HAP-1 (cell line): ENCODE data around the gene APOL4.
"Not testable (repeated sequence)": the region's sequence is repeated elsewhere in the genome, so short reads cannot be mapped to it uniquely, and the experiment has no call there.

Experiments
- DNase-seq, 2 experiments: peaks; one replicate each; pipeline ENCODE4 v3.0.0-alpha.2; 2016 to 2020; ENCODE audit warnings: low spot score in 2 of 2
- H3K27me3 ChIP-seq: fragments of 250-450 bp; sonication (Bioruptor Pico); 2 replicates; pipeline ENCODE4 v1.5.1; 2020; ENCODE audit warnings: low read depth, mild to moderate bottlenecking, moderate library complexity
- H3K36me3 ChIP-seq: fragments of 250-450 bp; sonication (Bioruptor Pico); replicated peaks from 2 replicates; pipeline ENCODE4 v1.5.1; 2020; ENCODE audit warnings: mild to moderate bottlenecking
- H3K4me1 ChIP-seq: fragments of 250-450 bp; sonication (Bioruptor Pico); 2 replicates; pipeline ENCODE4 v1.5.1; 2020; ENCODE audit warnings: mild to moderate bottlenecking
- H3K4me3 ChIP-seq: fragments of 250-450 bp; sonication (Bioruptor Pico); 2 replicates; pipeline ENCODE4 v1.5.1; 2020; ENCODE audit warnings: mild to moderate bottlenecking, moderate library complexity
- H3K9me3 ChIP-seq: fragments of 250-450 bp; sonication (Bioruptor Pico); 2 replicates; pipeline ENCODE4 v1.5.1; 2020; ENCODE audit warnings: mild to moderate bottlenecking, moderate library complexity
- in situ Hi-C: fragments of 300-500 bp; cut with MboI; formaldehyde crosslinking; loops from 3 replicates; pipeline ENCODE4 v1.14.3; 2020; ENCODE audit warnings: low sequenced_read_pairs, inconsistent platforms, mixed read lengths

APOL4 gene

GRCh38 chr22:36180928-36181327 lies 20.7 kb downstream of the APOL4 start:
- in situ Hi-C loops = no loop called here
- Histone ChIP-seq H3K9me3 (no peaks in the 10 kb centered on the region), H3K36me3 (no peaks in the 10 kb centered on the region), H3K4me3 (no peak overlapping the region), H3K4me1 (no peaks in the 10 kb centered on the region), H3K27me3 (peaks cover 9% of the 10 kb centered on the region)
- DNase-seq = no peak

GRCh38 chr22:36180038-36180880 lies 21.4 kb downstream of the APOL4 start:
- in situ Hi-C loops = no loop called here
- H3K9me3 ChIP-seq = no peaks in the 10 kb centered on the region
- no peaks in the 10 kb centered on the region for H3K36me3 ChIP-seq
- peaks cover 6% of the 10 kb centered on the region for H3K27me3 ChIP-seq
- DNase-seq = peak; percentile 49 to 89
- no peaks in the 10 kb centered on the region for H3K4me1 ChIP-seq
- no peak overlapping the region for H3K4me3 ChIP-seq

DNA sequence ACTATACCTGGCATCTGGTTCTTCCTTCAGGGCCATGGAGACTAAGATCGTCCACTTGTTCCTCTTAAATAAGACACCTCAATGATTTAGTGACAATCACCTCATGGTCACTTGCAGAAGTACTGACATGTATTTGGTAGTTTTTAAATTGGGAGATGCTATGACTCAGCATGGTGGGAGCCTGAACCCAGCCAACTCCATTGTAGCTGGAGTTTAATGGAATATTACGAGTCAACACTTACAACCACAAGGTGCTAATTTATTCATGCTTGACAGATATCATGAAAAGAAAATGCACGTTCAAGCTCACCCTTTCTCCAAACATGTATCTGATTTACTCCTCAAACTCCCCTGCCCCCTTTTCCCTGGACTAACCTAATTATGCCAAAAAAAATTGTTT lies 24.4 kb downstream of the APOL4 start:
- Histone ChIP-seq H3K36me3 (no peaks in the 10 kb centered on the region), H3K4me3 (no peak overlapping the region), H3K4me1 (no peaks in the 10 kb centered on the region), H3K27me3 (no peaks in the 10 kb centered on the region; the same call in 1 of the 2 replicates), H3K9me3 (no peaks in the 10 kb centered on the region)
- in situ Hi-C loops = no loop called here
- DNase-seq = no peak

DNA sequence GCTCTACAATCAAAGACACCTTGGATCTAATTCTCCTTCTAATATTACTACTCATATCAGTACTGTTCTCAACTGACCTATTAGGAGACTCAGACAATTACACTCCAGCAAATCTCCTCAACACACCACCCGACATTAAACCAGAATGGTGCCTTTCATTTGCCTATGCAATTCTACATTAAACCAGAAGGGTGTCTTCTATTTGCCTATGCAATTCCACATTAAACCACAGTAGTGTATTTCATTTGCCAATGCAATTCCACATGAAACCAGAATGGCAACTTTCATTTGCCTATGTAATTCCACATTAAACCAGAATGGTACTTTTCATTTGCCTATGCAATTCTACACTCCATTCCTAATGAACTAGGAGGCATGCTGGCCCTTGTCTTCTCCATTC lies 25.7 kb downstream of the APOL4 start:
- Histone ChIP-seq H3K4me1 (no peaks in the 10 kb centered on the region), H3K4me3 (no peak overlapping the region), H3K9me3 (no peaks in the 10 kb centered on the region), H3K36me3 (no peaks in the 10 kb centered on the region), H3K27me3 (no peaks in the 10 kb centered on the region; the same call in 1 of the 2 replicates)
- in situ Hi-C loops = no loop called here
- no peak for DNase-seq

- no peak overlapping the region for H3K4me3 ChIP-seq
- no peaks in the 10 kb centered on the region for H3K9me3 ChIP-seq
- DNase-seq = no peak
- in situ Hi-C loops = no loop called here
- no peaks in the 10 kb centered on the region for H3K4me1 ChIP-seq
- peaks cover 3% of the 10 kb centered on the region; the same call in 1 of the 2 replicates for H3K27me3 ChIP-seq
- H3K36me3 ChIP-seq = no peaks in the 10 kb centered on the region
Measured at GRCh38 chr22:36171941-36172340, 29.7 kb downstream of the APOL4 start.

DNA sequence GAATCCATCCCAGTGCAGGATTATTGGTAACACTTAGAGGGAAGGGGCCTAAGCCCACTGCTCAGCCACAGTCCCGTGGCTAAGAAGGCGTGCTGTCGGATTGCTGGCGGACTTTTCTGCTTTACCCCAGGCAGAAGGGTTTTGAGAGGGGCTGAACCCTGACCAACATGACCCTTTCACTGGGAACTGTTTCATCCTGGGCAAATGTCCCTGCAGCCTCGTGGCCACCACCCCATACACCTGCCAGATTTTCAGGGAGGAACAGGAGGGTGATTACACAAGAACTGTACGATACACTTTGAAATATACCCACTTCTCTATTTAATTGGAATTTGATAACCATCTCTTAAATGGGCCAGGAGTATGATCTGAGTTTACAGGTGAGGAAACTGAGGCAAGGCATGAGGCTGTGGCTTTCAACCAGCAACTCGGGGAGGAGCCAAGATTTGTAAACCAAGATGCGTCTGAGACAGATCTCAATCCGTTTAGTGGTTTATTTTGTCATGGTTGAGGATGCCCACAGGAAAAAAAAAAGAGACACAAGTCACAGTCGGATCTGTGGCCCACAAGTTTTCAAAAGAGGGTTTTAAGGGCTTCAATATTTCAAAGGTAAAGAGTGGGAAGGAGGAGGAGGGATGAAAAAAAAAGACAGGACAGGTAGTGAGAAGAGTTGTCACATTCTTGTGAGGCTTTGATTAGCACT lies 34.9 kb downstream of the APOL4 start:
- in situ Hi-C loops = no loop called here
- Histone ChIP-seq H3K4me1 (no peaks in the 10 kb centered on the region), H3K4me3 (no peak overlapping the region), H3K27me3 (peaks cover 24% of the 10 kb centered on the region), H3K36me3 (no peaks in the 10 kb centered on the region), H3K9me3 (no peaks in the 10 kb centered on the region)
- DNase-seq = no peak

DNA sequence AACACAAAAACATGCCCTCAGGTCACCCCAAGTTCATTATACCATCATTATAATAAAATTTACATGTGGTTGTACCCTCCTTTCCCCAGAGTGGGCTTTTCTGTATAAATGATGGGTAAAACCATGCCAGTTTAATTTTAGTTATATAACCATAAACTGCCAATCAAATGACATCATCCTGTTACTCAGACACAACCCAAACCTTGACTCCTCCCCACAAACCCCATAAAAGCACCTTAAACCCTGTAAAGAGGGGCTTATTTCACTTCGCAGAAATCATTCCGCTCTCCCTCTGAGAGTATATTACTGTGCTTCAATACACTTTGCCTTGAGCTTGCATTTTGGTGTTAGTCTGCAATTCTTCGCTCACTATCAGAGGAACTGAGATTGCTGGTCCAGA lies 35.5 kb downstream of the APOL4 start:
- in situ Hi-C loops = no loop called here
- H3K4me1 ChIP-seq = no peaks in the 10 kb centered on the region
- no peak for DNase-seq
- peaks cover 24% of the 10 kb centered on the region for H3K27me3 ChIP-seq
- H3K4me3 ChIP-seq = no peak overlapping the region
- H3K36me3 ChIP-seq = no peaks in the 10 kb centered on the region
- no peaks in the 10 kb centered on the region for H3K9me3 ChIP-seq

DNA sequence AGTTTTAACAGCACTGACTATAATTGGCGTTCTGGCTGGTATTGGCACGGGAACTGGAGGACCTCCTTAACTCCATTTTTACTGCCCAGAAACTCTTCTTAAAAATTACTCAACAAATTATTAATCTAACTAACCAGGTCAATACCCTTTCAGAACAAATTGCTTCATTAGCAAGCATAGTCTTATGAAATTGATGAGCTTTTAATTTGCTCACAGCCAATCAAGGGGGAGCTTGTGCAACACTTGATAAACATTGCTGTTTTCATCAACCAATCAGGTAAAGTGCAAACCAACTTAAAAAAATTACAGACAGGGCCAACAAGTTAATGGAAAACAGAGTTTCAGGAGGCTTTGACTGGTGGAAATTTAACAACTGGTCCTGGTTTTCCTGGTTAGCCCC lies 36.5 kb downstream of the APOL4 start:
- in situ Hi-C loops = no loop called here
- no peak for DNase-seq

DNA sequence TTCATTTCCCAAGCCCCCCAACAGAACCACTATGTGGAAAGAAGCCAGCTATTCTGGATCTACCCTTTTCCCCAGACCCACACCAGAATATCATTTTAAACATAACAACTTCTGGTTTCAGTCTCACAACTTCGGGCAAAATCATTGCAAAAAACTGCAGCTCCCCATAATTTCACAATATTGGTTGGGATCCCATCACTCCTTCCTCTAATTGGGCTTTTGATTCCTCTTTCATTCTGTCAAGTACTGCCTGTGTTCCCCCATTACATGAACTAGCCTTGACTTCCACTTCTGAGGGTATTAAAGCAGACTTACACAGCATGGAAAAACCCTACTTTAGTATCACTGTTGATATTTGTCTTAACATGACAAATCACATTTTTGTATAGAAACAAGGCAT lies 37.0 kb downstream of the APOL4 start:
- no peaks in the 10 kb centered on the region for H3K36me3 ChIP-seq
- peaks cover 24% of the 10 kb centered on the region for H3K27me3 ChIP-seq
- in situ Hi-C loops = no loop called here
- no peaks in the 10 kb centered on the region for H3K4me1 ChIP-seq
- no peaks in the 10 kb centered on the region for H3K9me3 ChIP-seq
- DNase-seq = no peak
- H3K4me3 ChIP-seq = no peak overlapping the region

More for the DNA sequence above, 36.5 kb downstream of the APOL4 start:
- no peaks in the 10 kb centered on the region for H3K36me3 ChIP-seq
- H3K4me1 ChIP-seq = no peaks in the 10 kb centered on the region
- no peak overlapping the region for H3K4me3 ChIP-seq
- no peaks in the 10 kb centered on the region for H3K9me3 ChIP-seq
- H3K27me3 ChIP-seq = peaks cover 24% of the 10 kb centered on the region

GRCh38 chr22:36163497-36163896 lies 38.1 kb downstream of the APOL4 start:
- DNase-seq = no peak
- H3K4me1 ChIP-seq = no peaks in the 10 kb centered on the region
- H3K9me3 ChIP-seq = no peaks in the 10 kb centered on the region
- no peaks in the 10 kb centered on the region for H3K36me3 ChIP-seq
- peaks cover 24% of the 10 kb centered on the region for H3K27me3 ChIP-seq
- in situ Hi-C loops = no loop called here
- H3K4me3 ChIP-seq = no peak overlapping the region

DNA sequence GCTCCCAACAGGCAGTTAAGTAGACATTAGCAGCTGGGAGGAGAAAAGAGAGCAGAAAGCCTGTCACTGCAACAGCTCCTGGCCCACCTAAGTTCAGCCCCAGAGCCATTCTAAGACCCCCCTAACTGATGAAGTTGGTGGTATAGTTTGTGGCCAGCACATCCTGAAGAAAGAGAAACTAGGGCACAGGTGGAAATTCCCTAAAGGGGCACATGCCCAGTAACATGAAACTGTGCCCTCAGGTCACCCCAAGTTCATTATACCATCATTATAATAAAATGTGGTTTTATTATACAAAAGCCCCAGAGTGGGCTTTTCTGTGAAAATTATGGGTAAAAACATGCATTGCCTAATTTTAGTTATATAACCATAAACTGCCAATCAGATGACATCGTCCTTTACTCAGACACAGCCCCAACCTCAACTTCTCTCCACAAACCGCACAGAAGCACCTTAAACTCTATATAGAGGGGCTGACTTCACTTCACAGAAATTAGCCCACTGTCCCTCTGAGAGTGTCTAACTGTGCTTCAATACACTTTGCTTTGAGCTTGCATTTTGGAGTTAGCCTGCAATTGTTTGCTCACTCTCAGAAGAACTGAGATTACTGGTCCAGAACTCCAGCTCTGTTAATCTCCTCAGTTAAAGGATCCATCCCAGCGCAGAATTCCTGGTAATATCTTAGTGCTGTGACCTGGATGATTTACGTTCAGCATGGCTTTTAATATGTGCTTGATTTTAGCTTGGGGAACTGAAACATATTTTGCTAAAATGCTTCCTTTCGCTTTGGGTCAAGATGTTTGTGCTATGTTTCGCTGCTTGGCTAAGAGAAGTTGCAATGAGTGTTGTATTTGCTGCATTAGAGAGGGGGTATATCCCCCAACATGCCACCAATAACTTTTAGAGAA lies 39.2 kb downstream of the APOL4 start:
- no peak overlapping the region for H3K4me3 ChIP-seq
- no peaks in the 10 kb centered on the region for H3K9me3 ChIP-seq
- in situ Hi-C loops = no loop called here
- H3K4me1 ChIP-seq = no peaks in the 10 kb centered on the region
- DNase-seq = no peak
- H3K36me3 ChIP-seq = no peaks in the 10 kb centered on the region
- H3K27me3 ChIP-seq = peaks cover 21% of the 10 kb centered on the region

DNA sequence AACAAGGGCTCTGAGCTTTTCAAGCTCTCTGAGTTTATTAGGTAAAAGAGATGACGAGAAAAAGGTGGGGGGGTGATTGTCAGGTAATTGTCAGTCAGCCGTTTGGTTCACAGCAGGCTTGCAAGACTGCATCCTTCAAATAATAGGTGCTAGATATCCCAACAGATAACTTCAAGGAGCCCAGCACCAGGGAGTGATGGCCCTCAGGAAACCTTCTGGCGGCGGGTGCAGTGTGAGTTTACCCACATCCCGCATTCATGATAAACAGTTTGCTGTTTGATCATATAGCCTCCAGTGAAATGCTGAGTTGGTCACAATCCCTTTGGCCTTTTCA lies 39.8 kb downstream of the APOL4 start:
- H3K4me1 ChIP-seq, H3K4me3 ChIP-seq, DNase-seq: not testable (repeated sequence)

GRCh38 chr22:36160499-36160942 lies 41.1 kb downstream of the APOL4 start, which contains the start of gene APOL3:
Gene APOL3, minus strand, starts transcription at chr22:36160755. Its CDS starts 11,700 bp downstream, at chr22:36149055.
- no peak for DNase-seq
- Histone ChIP-seq H3K4me3 (no peak within 1 kb of the TSS), H3K36me3 (no peaks in the 10 kb centered on the region), H3K9me3 (no peaks in the 10 kb centered on the region), H3K4me1 (no peaks in the 10 kb centered on the region), H3K27me3 (peaks cover 15% of the 10 kb centered on the region)
- in situ Hi-C loops = no loop called here

More for the DNA sequence above, 39.8 kb downstream of the APOL4 start:
- peaks cover 21% of the 10 kb centered on the region for H3K27me3 ChIP-seq
- H3K9me3 ChIP-seq, H3K36me3 ChIP-seq, in situ Hi-C loops: not testable (repeated sequence)
